Fibroblast of pulmonary artery (primary cell): ENCODE results near the gene MMP26.

Experiments
- DNase-seq: peaks from one replicate; pipeline ENCODE4 v3.0.0-alpha.2; 2010; ENCODE audit warnings: low read depth
- H3K4me3 ChIP-seq: replicated peaks from 2 replicates; pipeline ENCODE4 v1.5.1; 2011; ENCODE audit warnings: low read depth, mild to moderate bottlenecking, control low read depth, low read length, moderate library complexity
- CTCF ChIP-seq: IDR thresholded peaks from 2 replicates; pipeline ENCODE4 v1.5.1; 2011; ENCODE audit warnings: mild to moderate bottlenecking, control low read depth, low read length, inconsistent platforms; ENCODE audit errors: missing control alignments

Gene MMP26

DNA sequence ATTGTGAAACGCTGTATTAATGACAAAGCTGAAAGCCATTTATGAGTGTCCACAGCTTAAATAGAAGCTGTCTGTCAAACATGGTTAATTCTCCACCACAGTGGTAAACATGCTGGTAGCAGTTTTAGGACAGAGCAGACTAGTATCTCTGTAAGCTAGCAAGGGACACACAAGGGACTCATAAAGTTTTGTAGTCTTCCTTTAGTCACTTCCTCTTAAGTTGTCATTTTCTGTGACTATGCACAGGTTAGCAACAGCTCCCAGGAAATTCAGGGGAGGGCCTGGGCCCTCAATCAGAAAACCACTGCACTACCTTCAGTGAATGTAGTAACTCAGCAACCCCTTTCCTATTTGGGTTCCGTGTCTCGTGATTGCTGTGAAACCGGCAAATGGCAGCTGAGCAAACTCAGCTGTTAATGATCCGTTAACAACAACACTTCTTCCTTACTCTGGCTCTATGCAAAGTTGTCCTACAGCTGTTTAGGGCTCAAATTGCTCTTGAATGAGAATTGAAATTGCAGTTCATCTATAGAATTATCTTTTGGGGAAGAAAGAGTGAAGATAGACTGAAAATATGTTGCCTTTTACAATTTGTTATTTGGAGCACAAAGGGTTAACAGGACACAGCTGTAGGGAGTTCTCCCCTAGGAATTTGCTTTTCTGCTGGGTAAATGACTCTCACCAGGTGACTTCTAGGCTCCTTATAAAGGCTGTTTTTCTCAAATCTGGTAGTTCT lies at the start of gene MMP26:
MMP26 (plus strand) TSS at position 731 of the 736 bp plus-strand sequence.
- no peak for TF ChIP-seq CTCF
- H3K4me3 ChIP-seq: no peak within 1 kb of the TSS
- DNase-seq: no peak

DNA sequence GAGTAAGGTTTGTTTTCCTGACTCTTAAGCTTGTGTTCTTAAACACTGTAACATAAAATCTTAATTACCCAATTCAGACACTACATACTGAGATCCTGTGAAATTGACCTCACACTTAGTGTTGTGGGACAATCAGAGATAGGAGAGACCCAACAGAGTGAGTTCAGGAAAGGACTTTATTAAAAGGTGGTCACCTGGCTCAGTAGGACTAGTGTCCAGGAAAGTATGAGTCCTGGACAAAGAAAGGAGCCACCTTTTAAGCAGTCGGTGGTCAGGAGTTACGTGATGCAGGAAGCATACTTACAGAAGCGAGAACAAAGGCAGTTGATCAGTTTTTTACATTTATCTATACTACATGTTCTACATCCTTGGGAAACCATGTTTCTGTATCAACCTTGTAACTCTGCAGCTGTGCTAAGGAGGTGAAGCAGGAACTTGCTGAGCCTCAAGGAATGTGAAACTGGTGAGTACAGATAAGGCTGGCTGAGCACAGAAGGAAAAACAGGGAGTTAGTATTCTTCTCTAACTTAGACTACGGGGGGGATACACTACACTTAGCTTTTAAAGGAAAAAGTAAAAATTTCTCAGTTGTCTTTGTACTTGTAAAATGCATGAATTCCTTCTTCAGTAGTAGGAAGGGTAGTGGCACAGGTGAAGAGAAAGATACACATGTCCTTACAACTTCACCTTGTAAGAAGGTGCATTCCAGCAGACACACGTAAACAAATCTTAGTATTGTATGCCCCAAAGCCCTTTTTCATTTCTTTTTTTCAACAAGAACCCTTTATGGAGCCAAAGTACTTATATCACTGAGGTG lies 45.7 kb upstream of the MMP26 start:
- no peak for TF ChIP-seq CTCF
- H3K4me3 ChIP-seq: no peak overlapping the region

GRCh38 chr11:4662876-4663275 lies 41.7 kb upstream of the MMP26 start:
- DNase-seq: no peak
- no peak for TF ChIP-seq CTCF
- no peak overlapping the region for H3K4me3 ChIP-seq

More for the DNA sequence above, 45.7 kb upstream of the MMP26 start:
- no peak for DNase-seq

GRCh38 chr11:4664183-4664582 lies 40.4 kb upstream of the MMP26 start:
- no peak overlapping the region for H3K4me3 ChIP-seq
- no peak for TF ChIP-seq CTCF
- DNase-seq: no peak

GRCh38 chr11:4664786-4665185 lies 39.8 kb upstream of the MMP26 start:
- no peak for DNase-seq
- H3K4me3 ChIP-seq: no peak overlapping the region
- no peak for TF ChIP-seq CTCF

GRCh38 chr11:4665424-4665823 lies 39.2 kb upstream of the MMP26 start:
- H3K4me3 ChIP-seq: no peak overlapping the region
- TF ChIP-seq CTCF: no peak
- peak; percentile 4 for DNase-seq

GRCh38 chr11:4671741-4672140 lies 32.8 kb upstream of the MMP26 start:
- no peak for DNase-seq
- no peak for TF ChIP-seq CTCF
- no peak overlapping the region for H3K4me3 ChIP-seq
